ENCODE measurements around the gene TENM4.

TENM4 gene

GRCh38 chr11:78860720-78861422 is 580.0 kb downstream of the TENM4 start:
- Histone ChIP-seq H4K20me1 (ENCODE audit: control insufficient read depth, insufficient read depth, low read depth, low read length) (no peaks in the 10 kb centered on the region), H3K27me3 (ENCODE audit: control insufficient read depth, low read length) (no peaks in the 10 kb centered on the region), H3K4me3 (ENCODE audit: low read length) (no peak overlapping the region), H3K4me2 (ENCODE audit: low read length) (no peak overlapping the region), H3K36me3 (ENCODE audit: control insufficient read depth, low read length) (no peaks in the 10 kb centered on the region), H3K79me2 (ENCODE audit: control insufficient read depth, low read length) (no peaks in the 10 kb centered on the region), H3K9me2 (replicated peaks; ENCODE audit: control insufficient read depth, low read length) (no peaks in the 10 kb centered on the region), H3K9me3 (ENCODE audit: control insufficient read depth, insufficient read depth, low read length) (no peaks in the 10 kb centered on the region), H3K4me1 (ENCODE audit: control insufficient read depth, low read length) (no peaks in the 10 kb centered on the region), H3K27ac (ENCODE audit: low read depth, low read length) (no peak overlapping the region), H3F3A (ENCODE audit: control insufficient read depth, insufficient read depth) (no peaks in the 10 kb centered on the region)
- TF ChIP-seq EZH2phosphoT487 (IDR thresholded peaks at IDR 0.05; ENCODE audit: borderline replicate concordance, low read length), result no peak
- no peak for TF ChIP-seq CTCF (IDR thresholded peaks at IDR 0.05; ENCODE audit: low read depth, low read length, poor library complexity, severe bottlenecking)

- no peaks in the 10 kb centered on the region; the same call in 1 of the 2 replicates for H3K27me3 ChIP-seq (ENCODE audit: control insufficient read depth, low read length)
- no peaks in the 10 kb centered on the region for H3K9me2 ChIP-seq (replicated peaks; ENCODE audit: control insufficient read depth, low read length)
- no peaks in the 10 kb centered on the region for H3K79me2 ChIP-seq (ENCODE audit: control insufficient read depth, low read length)
- TF ChIP-seq EZH2phosphoT487 (IDR thresholded peaks at IDR 0.05; ENCODE audit: borderline replicate concordance, low read length), result no peak
- no peak for TF ChIP-seq CTCF (IDR thresholded peaks at IDR 0.05; ENCODE audit: low read depth, low read length, poor library complexity, severe bottlenecking)
- no peaks in the 10 kb centered on the region for H3K36me3 ChIP-seq (ENCODE audit: control insufficient read depth, low read length)
- no peak overlapping the region for H3K4me3 ChIP-seq (ENCODE audit: low read length)
- no peak overlapping the region for H3K4me2 ChIP-seq (ENCODE audit: low read length)
- no peaks in the 10 kb centered on the region for H3K9me3 ChIP-seq (ENCODE audit: control insufficient read depth, insufficient read depth, low read length)
- H3K27ac ChIP-seq (ENCODE audit: low read depth, low read length), result no peak overlapping the region
- no peaks in the 10 kb centered on the region for H3F3A ChIP-seq (ENCODE audit: control insufficient read depth, insufficient read depth)
- H3K4me1 ChIP-seq (ENCODE audit: control insufficient read depth, low read length), result no peaks in the 10 kb centered on the region
- no peaks in the 10 kb centered on the region for H4K20me1 ChIP-seq (ENCODE audit: control insufficient read depth, insufficient read depth, low read depth, low read length)
Observed at GRCh38 chr11:78857688-78858087, 583.1 kb downstream of the TENM4 start.

GRCh38 chr11:78856211-78856610 is 584.6 kb downstream of the TENM4 start:
- H3K27ac ChIP-seq (ENCODE audit: low read depth, low read length), result no peak overlapping the region
- H3K9me2 ChIP-seq (replicated peaks; ENCODE audit: control insufficient read depth, low read length), result no peaks in the 10 kb centered on the region
- H4K20me1 ChIP-seq (ENCODE audit: control insufficient read depth, insufficient read depth, low read depth, low read length), result no peaks in the 10 kb centered on the region
- H3K4me3 ChIP-seq (ENCODE audit: low read length), result no peak overlapping the region
- no peaks in the 10 kb centered on the region for H3F3A ChIP-seq (ENCODE audit: control insufficient read depth, insufficient read depth)
- no peaks in the 10 kb centered on the region for H3K4me1 ChIP-seq (ENCODE audit: control insufficient read depth, low read length)
- no peak overlapping the region for H3K4me2 ChIP-seq (ENCODE audit: low read length)
- H3K27me3 ChIP-seq (ENCODE audit: control insufficient read depth, low read length), result no peaks in the 10 kb centered on the region; the same call in 1 of the 2 replicates
- H3K9me3 ChIP-seq (ENCODE audit: control insufficient read depth, insufficient read depth, low read length), result no peaks in the 10 kb centered on the region
- no peaks in the 10 kb centered on the region for H3K79me2 ChIP-seq (ENCODE audit: control insufficient read depth, low read length)
- no peak for TF ChIP-seq CTCF (IDR thresholded peaks at IDR 0.05; ENCODE audit: low read depth, low read length, poor library complexity, severe bottlenecking)
- H3K36me3 ChIP-seq (ENCODE audit: control insufficient read depth, low read length), result no peaks in the 10 kb centered on the region

Data from DOHH2 (cell line).